Stimulated activated CD8-positive, alpha-beta memory T cell treated with anti-CD3 and anti-CD28 coated beads, Interleukin-15, amount 100 ng/mL, for 48 hours (primary cell): ENCODE measurements around the gene USP24.
"Not testable (repeated sequence)": the region's sequence is repeated elsewhere in the genome, so short reads cannot be mapped to it uniquely, and the experiment has no call there.

ENCODE experiments used
- DNase-seq, 2 donors: peaks; one replicate each; pipeline ENCODE4 v3.0.0-alpha.2; 2020; ENCODE audit warnings: low read depth in 2 of 2

The USP24 gene

GRCh38 chr1:55118651-55119329 is 96.4 kb downstream of the USP24 start:
- no peak for DNase-seq

DNA sequence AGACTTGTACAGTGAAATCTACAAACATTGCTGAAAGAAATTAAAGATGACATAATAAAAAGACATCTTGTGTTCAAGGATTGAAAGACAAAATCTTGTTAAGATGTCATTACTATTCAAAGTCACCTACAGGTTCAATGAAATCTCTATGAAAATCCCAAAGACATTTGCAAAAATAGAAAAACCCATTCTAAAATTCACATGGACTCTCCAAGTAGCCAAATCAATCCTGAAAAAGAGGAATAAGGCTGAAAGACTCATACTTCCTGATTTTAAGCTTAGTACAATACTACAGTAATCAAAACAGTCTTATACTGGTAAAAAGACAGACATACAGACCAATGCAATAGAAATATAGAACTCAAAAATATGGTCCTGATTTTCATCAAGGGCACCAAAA is 97.2 kb downstream of the USP24 start:
- no peak for DNase-seq

DNA sequence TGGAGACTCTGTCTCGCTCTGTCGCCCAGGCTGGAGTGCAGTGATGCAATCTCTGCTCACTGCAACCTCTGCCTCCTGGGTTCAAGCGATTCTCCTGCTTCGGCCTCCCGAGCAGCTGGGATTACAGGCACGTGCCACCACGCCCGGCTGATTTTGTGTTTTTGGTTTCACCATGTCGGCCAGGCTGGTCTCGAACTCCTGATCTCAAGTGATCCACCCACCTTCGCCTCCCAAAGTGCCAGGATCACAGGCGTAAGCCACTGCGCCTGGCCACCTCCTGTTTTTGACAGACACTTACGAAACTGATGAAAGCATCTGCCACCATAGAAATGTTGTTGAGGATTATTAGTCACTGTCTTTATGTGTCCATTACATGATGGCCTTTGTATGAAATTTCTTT is 106.2 kb downstream of the USP24 start:
- not testable (repeated sequence) for DNase-seq

DNA sequence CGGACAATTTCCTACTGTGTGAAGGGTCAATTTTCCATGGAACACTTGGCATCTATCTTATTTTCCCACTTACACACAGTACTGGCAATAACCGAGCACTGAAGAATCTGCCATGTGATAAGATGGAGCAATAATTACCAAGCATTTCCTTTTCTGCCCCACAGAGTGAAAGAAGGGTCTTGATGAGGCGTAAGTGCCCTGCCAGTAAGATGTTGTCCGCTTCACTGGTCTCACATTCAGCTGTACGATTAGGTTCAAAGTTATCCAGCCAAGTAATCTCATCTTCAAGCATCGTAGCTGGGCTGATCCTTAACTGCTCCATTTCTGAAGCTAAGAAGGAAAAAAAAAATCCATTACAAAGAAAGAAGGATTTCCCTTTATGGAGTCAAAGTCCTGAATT is 108.1 kb downstream of the USP24 start:
- DNase-seq: no peak

GRCh38 chr1:55103891-55104290 is 111.3 kb downstream of the USP24 start:
- no peak for DNase-seq

GRCh38 chr1:55095095-55095494 is 120.1 kb downstream of the USP24 start:
- no peak for DNase-seq

DNA sequence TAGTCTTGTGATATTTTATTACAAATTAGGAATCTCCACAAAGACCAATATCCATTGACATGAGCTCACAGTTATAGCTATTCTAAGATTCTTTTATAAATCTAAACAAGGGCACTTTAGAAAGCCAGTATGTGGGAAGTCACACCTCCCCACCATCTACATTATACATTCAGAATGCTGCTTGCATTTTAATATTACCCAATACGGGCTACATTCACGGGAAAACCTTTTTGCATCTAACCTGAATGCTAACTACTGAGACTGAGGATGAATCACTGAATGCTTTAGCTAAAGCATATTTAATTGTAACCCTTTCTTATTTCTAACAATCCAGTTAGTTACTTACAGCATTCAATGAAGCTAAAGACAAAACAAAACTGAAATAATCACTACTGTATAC is 122.7 kb downstream of the USP24 start:
- no peak for DNase-seq

GRCh38 chr1:55089683-55090082 is 125.5 kb downstream of the USP24 start:
- DNase-seq: no peak

DNA sequence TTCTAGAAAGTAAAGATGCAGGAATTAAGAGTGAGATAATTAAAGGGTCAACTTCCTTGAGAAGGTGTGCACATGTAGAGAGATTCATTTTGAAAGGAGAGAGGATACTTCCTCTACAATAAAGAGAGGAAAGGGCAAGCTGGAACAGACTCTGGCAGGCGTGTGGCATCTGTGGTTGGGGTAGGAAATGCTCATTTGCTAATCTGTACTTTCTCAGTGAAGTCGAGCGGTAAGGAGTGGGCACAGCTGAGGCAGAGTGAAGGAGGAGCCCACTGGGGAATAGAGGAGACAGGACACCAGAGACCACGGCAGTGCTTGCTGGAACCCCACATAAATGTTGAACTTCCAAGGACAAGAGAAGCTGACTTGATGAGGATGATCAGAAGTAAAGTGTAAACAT is 126.8 kb downstream of the USP24 start:
- DNase-seq: no peak

- DNase-seq: no peak
These were observed 127.7 kb downstream of the USP24 start for GRCh38 chr1:55087439-55087838.

DNA sequence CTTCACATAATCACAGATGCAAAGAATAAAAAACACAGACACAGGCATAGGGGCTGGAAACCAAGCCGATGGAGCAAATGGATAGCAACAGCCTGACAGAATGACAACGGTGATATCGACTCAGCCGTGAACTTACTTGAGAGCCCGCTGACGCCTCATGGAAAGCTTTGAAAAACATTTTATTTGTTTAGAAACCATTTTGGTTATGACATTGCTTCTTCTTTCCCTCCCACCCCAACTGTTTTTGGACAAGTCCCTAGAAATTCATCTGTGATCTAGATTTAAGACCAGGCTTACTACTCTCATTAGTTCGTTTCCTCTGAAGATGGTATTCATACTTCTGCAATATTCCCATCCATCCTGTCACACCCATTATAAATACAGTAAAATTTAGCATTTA is 130.9 kb downstream of the USP24 start:
- no peak for DNase-seq

DNA sequence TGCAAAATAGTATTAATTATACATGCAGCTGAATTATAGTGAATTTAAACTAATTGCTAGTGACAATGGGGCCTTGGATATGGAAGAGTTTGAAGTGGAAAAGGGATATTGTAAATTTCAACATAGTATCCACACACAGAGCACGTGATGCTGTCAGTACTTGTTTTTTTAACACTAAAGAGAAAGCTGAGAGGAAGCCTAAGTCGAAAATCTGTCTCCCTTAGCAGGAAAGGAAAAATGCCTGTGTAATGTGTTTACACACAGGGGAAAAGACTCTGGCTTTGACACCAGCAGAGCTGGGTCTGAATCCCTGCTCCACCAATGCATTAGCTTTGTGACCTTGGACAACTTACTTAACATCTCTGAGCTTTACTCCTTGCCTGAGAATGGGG is 133.3 kb downstream of the USP24 start:
- DNase-seq: no peak

GRCh38 chr1:55081188-55081904 is 133.8 kb downstream of the USP24 start:
- no peak for DNase-seq

DNA sequence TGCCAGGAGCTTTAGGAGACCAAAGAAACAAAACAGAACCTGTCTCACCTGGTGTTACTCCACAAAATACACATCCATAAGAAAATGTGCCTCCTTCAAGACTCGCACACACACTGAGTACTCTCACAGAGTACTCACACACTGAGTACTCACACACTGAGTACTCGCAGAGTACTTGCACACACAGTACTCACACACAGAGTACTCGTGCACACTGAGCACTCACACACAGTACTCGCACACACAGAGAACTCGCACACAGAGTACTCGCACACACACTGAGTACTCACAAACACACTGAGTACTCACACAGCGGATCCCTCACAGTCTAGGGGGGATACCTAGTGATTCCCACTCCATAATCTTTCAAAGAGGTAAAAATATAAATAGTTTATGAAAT is 135.5 kb downstream of the USP24 start:
- DNase-seq: no peak

DNA sequence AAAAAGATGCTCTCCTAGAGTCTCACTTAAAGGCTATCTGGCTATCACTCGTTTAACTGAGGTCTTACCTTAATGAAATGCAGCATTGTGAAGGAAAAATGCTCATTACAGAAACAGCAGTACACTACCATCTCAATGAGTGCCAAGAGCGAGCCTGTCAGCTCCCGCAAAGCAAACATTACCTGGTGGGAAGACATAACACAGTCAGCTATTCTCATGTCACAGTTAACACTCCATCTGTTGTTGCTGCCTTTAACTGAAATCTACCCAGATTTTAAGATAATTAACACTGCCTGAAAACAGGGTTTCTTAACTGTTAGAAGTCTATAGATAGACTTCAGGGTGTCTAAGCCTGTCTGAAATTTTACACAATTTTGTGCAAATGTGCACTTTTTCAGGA is 136.7 kb downstream of the USP24 start:
- DNase-seq: no peak

GRCh38 chr1:55076356-55076755 is 138.8 kb downstream of the USP24 start:
- no peak for DNase-seq

- no peak for DNase-seq
These were observed 140.7 kb downstream of the USP24 start for GRCh38 chr1:55074455-55074854.

DNA sequence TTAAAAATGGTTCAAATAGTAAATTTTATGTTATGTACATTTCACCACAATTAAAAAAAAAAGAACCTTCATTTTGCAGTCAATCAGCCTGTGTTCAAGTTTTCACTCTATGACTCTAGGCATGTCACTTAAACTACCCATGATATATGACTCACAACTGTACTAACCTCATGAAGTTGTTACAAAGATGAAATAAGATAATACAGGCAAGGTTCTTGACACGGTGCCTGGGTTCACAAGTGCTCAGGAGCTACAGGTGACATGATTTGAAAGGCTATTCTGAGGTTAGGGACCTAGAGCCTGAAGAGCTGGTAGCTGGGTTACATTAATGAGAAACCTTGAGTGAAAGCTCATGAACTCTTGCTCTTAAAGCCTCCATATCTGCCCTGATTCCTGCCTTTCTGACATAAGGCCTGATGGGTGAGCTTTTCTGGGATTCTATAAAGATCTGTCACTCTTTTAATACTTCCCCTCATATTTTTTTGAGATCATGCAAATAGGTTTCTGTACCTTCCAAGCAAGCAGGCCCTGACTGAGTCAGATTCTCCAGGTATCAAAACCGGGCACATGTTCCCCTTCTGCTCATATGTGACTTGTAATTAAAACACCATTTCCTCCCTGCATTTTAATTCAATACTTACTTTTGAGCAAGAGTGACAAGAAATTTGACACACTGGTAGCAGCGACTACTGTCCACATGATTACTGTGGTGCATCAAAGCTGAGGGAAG is 141.8 kb downstream of the USP24 start:
- peak in 1 of 2 donors; percentile 15 for DNase-seq

DNA sequence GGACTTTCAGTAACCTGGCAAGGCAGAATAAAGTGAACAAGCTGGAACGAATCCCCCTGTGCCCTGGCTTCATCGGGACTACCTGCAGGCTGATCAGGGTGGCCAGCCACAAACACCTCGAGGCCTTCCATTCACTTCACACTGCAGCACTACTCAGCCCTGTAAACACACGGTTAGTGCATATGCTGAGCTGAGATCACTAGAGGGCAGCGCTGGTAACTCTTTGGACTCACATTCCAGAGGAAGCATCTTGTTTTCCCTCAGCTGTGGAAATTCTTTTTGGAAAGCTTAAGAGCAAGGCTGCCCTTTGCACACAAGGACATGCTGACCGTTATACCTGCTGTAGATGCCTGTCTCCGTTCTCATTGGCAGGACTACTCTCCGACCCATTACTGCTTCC is 143.7 kb downstream of the USP24 start:
- DNase-seq: no peak

- DNase-seq: no peak
These were observed 144.6 kb downstream of the USP24 start for GRCh38 chr1:55070293-55071164.

GRCh38 chr1:55069280-55069679 is 145.9 kb downstream of the USP24 start:
- no peak for DNase-seq

DNA sequence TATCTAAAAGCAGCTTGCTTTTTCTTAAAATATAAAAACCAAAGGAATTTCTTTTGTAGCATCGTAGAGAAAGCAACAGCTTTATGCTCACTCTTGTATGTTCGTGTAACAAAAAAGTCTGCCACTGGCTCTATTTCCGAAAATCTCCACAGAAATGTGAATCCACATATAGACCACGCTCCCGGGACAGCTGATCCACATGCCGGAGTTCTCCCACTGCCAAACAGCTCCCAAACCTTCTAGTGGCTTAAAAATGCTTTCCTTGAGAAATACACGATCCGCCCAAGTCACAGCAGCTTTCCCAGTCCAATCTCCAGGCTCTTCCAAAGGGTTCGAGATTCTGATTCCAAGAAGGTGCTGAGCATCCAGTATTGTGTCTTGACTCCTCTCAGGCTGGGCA is 146.5 kb downstream of the USP24 start:
- DNase-seq: no peak
